C4-2B (cell line): ENCODE results near the gene RSPO4.

Source experiments
- ZFX ChIP-seq: fragments of 450-650 bp; IDR thresholded peaks from 2 replicates; pipeline ENCODE4 v1.6.1; 2017
- TF ChIP-seq, protein P1 (sequence below): fragments of 450-650 bp; conservative IDR thresholded peaks from 2 replicates; pipeline ENCODE4 v1.5.1; 2017; ENCODE audit warnings: mild to moderate bottlenecking

DNA sequence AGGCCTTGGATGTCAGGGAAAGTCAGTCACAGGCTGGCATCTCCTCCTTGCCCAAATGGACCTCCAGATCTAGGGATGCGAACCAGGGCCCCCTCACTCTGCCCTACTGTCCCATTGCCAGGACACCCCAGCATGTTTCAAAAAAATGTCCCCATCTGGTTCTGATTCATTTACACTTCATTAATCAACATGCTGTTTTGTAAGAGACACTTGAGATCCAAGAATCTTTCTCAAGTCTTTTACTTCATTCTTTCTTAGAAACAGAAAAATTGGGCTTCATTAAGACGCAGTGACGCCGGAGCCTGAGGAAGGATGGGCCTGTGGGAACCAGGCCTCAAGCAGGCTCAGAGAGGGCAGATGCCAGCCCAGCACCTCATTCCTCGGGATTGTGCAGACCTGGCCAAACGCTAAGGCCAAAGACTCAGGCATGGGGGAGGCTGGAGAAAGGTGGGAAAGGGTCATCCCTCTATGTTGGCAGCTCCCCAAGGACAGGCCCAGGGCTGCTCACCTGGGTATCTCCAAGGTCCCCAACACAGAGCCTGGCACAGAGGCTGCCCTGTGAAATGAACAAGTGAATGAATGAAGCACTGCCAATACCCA is 3.8 kb downstream of the RSPO4 start:
- TF ChIP-seq, protein P1, sequence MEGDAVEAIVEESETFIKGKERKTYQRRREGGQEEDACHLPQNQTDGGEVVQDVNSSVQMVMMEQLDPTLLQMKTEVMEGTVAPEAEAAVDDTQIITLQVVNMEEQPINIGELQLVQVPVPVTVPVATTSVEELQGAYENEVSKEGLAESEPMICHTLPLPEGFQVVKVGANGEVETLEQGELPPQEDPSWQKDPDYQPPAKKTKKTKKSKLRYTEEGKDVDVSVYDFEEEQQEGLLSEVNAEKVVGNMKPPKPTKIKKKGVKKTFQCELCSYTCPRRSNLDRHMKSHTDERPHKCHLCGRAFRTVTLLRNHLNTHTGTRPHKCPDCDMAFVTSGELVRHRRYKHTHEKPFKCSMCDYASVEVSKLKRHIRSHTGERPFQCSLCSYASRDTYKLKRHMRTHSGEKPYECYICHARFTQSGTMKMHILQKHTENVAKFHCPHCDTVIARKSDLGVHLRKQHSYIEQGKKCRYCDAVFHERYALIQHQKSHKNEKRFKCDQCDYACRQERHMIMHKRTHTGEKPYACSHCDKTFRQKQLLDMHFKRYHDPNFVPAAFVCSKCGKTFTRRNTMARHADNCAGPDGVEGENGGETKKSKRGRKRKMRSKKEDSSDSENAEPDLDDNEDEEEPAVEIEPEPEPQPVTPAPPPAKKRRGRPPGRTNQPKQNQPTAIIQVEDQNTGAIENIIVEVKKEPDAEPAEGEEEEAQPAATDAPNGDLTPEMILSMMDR, result no peak
- no peak for TF ChIP-seq ZFX
